ENCODE results near the gene POLRMT. TPM values are rescaled to one million over a fixed set of nuclear protein-coding genes. Genes with fewer than 3 reads are reported as not detected.

Gene POLRMT
- total RNA-seq, 1 donor, result 25.5 TPM

- no peak for TF ChIP-seq CTCF (IDR thresholded peaks at IDR 0.05; ENCODE audit: insufficient read depth, low read depth, low read length)
These were observed 11.5 kb upstream of the POLRMT start for GRCh38 chr19:644789-645188.

GRCh38 chr19:644363-644762, 11.0 kb upstream of the POLRMT start:
- H3K4me3 ChIP-seq (ENCODE audit: low read depth, low read length), result no peak overlapping the region
- DNase-seq (ENCODE audit: low read depth), result no peak
- TF ChIP-seq CTCF (IDR thresholded peaks at IDR 0.05; ENCODE audit: insufficient read depth, low read depth, low read length), result no peak

More at GRCh38 chr19:644789-645188, 11.5 kb upstream of the POLRMT start:
- DNase-seq (ENCODE audit: low read depth), result no peak
- no peak overlapping the region for H3K4me3 ChIP-seq (ENCODE audit: low read depth, low read length)

GRCh38 chr19:643736-644135, 10.4 kb upstream of the POLRMT start:
- DNase-seq (ENCODE audit: low read depth), result no peak

GRCh38 chr19:642767-643727, 9.7 kb upstream of the POLRMT start:
- no peak for DNase-seq (ENCODE audit: low read depth)
- H3K4me3 ChIP-seq (ENCODE audit: low read depth, low read length), result no peak overlapping the region
- TF ChIP-seq CTCF (IDR thresholded peaks at IDR 0.05; ENCODE audit: insufficient read depth, low read depth, low read length), result no peak

More at GRCh38 chr19:643736-644135, 10.4 kb upstream of the POLRMT start:
- H3K4me3 ChIP-seq (ENCODE audit: low read depth, low read length), result no peak overlapping the region
- no peak for TF ChIP-seq CTCF (IDR thresholded peaks at IDR 0.05; ENCODE audit: insufficient read depth, low read depth, low read length)

GRCh38 chr19:641702-642101, 8.4 kb upstream of the POLRMT start:
- TF ChIP-seq CTCF (IDR thresholded peaks at IDR 0.05; ENCODE audit: insufficient read depth, low read depth, low read length), result no peak
- no peak for DNase-seq (ENCODE audit: low read depth)
- H3K4me3 ChIP-seq (ENCODE audit: low read depth, low read length), result no peak overlapping the region

GRCh38 chr19:640606-641189, 7.4 kb upstream of the POLRMT start:
- no peak for DNase-seq (ENCODE audit: low read depth)
- no peak for TF ChIP-seq CTCF (IDR thresholded peaks at IDR 0.05; ENCODE audit: insufficient read depth, low read depth, low read length)
- H3K4me3 ChIP-seq (ENCODE audit: low read depth, low read length), result no peak overlapping the region

All from fibroblast of villous mesenchyme (primary cell).